PC-3 (cell line): ENCODE results near the gene CDK5RAP3. TPM values are rescaled to one million over a fixed set of nuclear protein-coding genes. Genes with fewer than 3 reads are reported as not detected.

Source experiments
- ATAC-seq: fragments of 200-7000 bp; cut with Tn5 transposase; 2 replicates; pipeline ENCODE4 v1.9.1; 2020; ENCODE audit warnings: mild to moderate bottlenecking, moderate library complexity
- BruUV-seq: library from RNA; stranded (reverse); fragments of 400-500 nt; replicated peaks from 2 replicates; lab custom pipeline; 2021; lab: Mats Ljungman, UMichigan
- CTCF ChIA-PET: fragments of 300-600 bp; sonication (Branson Sonifier 250); formaldehyde crosslinking; loops from one replicate; lab custom pipeline; 2022; ENCODE audit warnings: antibody characterized with exemption; lab: Charles Lee
- POLR2A ChIA-PET: fragments of 300-600 bp; sonication (Branson Sonifier 250); formaldehyde crosslinking; loops from one replicate; lab custom pipeline; 2022; ENCODE audit warnings: antibody characterized with exemption; ENCODE audit not compliant: unreplicated experiment; lab: Charles Lee
- DNase-seq: peaks from one replicate; pipeline ENCODE4 v3.0.0-alpha.2; 2015
- H2AFZ ChIP-seq: fragments of 300-600 bp; sonication (generic); 2 replicates; pipeline ENCODE4 v1.6.0; 2016; ENCODE audit warnings: antibody characterized with exemption, low read length
- H3F3A ChIP-seq: fragments of 300-600 bp; sonication (generic); one replicate; pipeline ENCODE4 v1.6.0; 2017; ENCODE audit warnings: antibody characterized with exemption, low read length, control low read depth, mild to moderate bottlenecking; ENCODE audit not compliant: unreplicated experiment
- H3K27ac ChIP-seq: fragments of 300-600 bp; sonication (generic); 2 replicates; pipeline ENCODE4 v1.5.1; 2016; ENCODE audit warnings: mild to moderate bottlenecking, low read length
- H3K27me3 ChIP-seq: fragments of 300-600 bp; sonication (generic); 2 replicates; pipeline ENCODE4 v1.6.1; 2016; ENCODE audit warnings: low read length, mixed read lengths
- H3K36me3 ChIP-seq: fragments of 300-600 bp; sonication (generic); 2 replicates; pipeline ENCODE4 v1.6.1; 2016; ENCODE audit warnings: low read depth, mixed run types, low read length, mixed read lengths
- H3K4me1 ChIP-seq: fragments of 300-600 bp; sonication (generic); 2 replicates; pipeline ENCODE4 v1.5.1; 2016; ENCODE audit warnings: low read length; ENCODE audit not compliant: insufficient read depth
- H3K4me2 ChIP-seq: fragments of 300-600 bp; sonication (generic); 2 replicates; pipeline ENCODE4 v1.6.0; 2016; ENCODE audit warnings: low read length
- H3K4me3 ChIP-seq: fragments of 300-600 bp; sonication (generic); 2 replicates; pipeline ENCODE4 v1.5.1; 2016; ENCODE audit warnings: mild to moderate bottlenecking, low read length, mixed read lengths
- H3K79me2 ChIP-seq: fragments of 300-600 bp; sonication (generic); 2 replicates; pipeline ENCODE4 v1.6.1; 2017; ENCODE audit warnings: low read length, mixed read lengths
- H3K9ac ChIP-seq: fragments of 300-600 bp; sonication (generic); 2 replicates; pipeline ENCODE4 v1.6.0; 2016; ENCODE audit warnings: mild to moderate bottlenecking, low read length
- H3K9me2 ChIP-seq: fragments of 300-600 bp; sonication (generic); replicated peaks from 2 replicates; pipeline ENCODE4 v1.6.1; 2016; ENCODE audit warnings: mixed run types, low read length, mixed read lengths
- H3K9me3 ChIP-seq: fragments of 300-600 bp; sonication (generic); 2 replicates; pipeline ENCODE4 v1.6.1; 2016; ENCODE audit warnings: low read length, mixed read lengths
- H4K20me1 ChIP-seq: fragments of 300-600 bp; sonication (generic); 2 replicates; pipeline ENCODE4 v1.6.1; 2016; ENCODE audit warnings: low read length, mixed read lengths
- CTCF ChIP-seq: fragments of 300-600 bp; sonication (generic); conservative IDR thresholded peaks from 2 replicates; pipeline ENCODE4 v1.5.1; 2017; ENCODE audit warnings: antibody characterized with exemption, low read depth, mild to moderate bottlenecking, low read length
- EZH2 ChIP-seq: fragments of 300-600 bp; sonication (generic); IDR thresholded peaks from one replicate; pipeline ENCODE4 v1.6.1; 2017; ENCODE audit warnings: antibody characterized with exemption, mild to moderate bottlenecking, low read length; ENCODE audit not compliant: unreplicated experiment
- EZH2phosphoT487 ChIP-seq: fragments of 300-600 bp; sonication (generic); IDR thresholded peaks from 2 replicates; pipeline ENCODE4 v1.6.1; 2018; ENCODE audit warnings: mild to moderate bottlenecking, antibody characterized with exemption, low read length, borderline replicate concordance
- intact Hi-C: fragments of 100-400 bp; cut with micrococcal nuclease; formaldehyde crosslinking; loops from 2 replicates; pipeline ENCODE4 v1.9.0; 2023
- total RNA-seq: library from RNA; depleted of rRNA; stranded (reverse); fragments of >200 nt; gene quantifications from 2 replicates; pipeline ENCODE4 v1.2.3, GENCODE V29; 2014

The CDK5RAP3 gene
- total RNA-seq, 1 experiment from 2014 or later: 193 TPM

- BruUV-seq: no TSS peak
- DNase-seq (no peak), ATAC-seq (no peak)
- Histone ChIP-seq H3K9ac (no peak overlapping the region), H3K79me2 (no peaks in the 10 kb centered on the region), H3K9me3 (no peaks in the 10 kb centered on the region), H3K4me3 (no peak overlapping the region), H3K9me2 (no peaks in the 10 kb centered on the region), H3K27ac (no peak overlapping the region), H3K27me3 (no peaks in the 10 kb centered on the region), H4K20me1 (no peaks in the 10 kb centered on the region), H3K4me1 (peaks cover 34% of the 10 kb centered on the region), H3K36me3 (no peaks in the 10 kb centered on the region), H2AFZ (no peak overlapping the region), H3F3A (no peaks in the 10 kb centered on the region), H3K4me2 (no peak overlapping the region)
- POLR2A ChIA-PET: no interaction called here
- intact Hi-C loops: no loop called here
- CTCF ChIA-PET: no interaction called here
- TF ChIP-seq EZH2 (no peak), CTCF (no peak), EZH2phosphoT487 (no peak)
These were observed 9.5 kb upstream of the CDK5RAP3 start for GRCh38 chr17:47961406-47961805.

GRCh38 chr17:47962901-47963300, 8.0 kb upstream of the CDK5RAP3 start:
- Histone ChIP-seq H3K4me3 (no peak overlapping the region), H3K79me2 (no peaks in the 10 kb centered on the region), H3K9me3 (no peaks in the 10 kb centered on the region), H4K20me1 (no peaks in the 10 kb centered on the region), H2AFZ (no peak overlapping the region), H3K27ac (no peak overlapping the region), H3K4me2 (no peak overlapping the region), H3K9me2 (no peaks in the 10 kb centered on the region), H3K36me3 (no peaks in the 10 kb centered on the region), H3K4me1 (peaks cover 30% of the 10 kb centered on the region), H3K9ac (no peak overlapping the region), H3F3A (no peaks in the 10 kb centered on the region), H3K27me3 (no peaks in the 10 kb centered on the region)
- TF ChIP-seq CTCF: no peak
- TF ChIP-seq EZH2phosphoT487: no peak
- no peak for TF ChIP-seq EZH2
- ChIA-PET CTCF (no interaction called here), POLR2A (no interaction called here)
- intact Hi-C loops: no loop called here
- ATAC-seq: no peak
- no peak for DNase-seq
- BruUV-seq: no TSS peak

GRCh38 chr17:47964856-47965255, 6.1 kb upstream of the CDK5RAP3 start:
- ChIA-PET CTCF (no interaction called here), POLR2A (no interaction called here)
- H3K36me3 ChIP-seq: no peaks in the 10 kb centered on the region
- DNase-seq (no peak), ATAC-seq (no peak)
- no peak overlapping the region for H2AFZ ChIP-seq
- TF ChIP-seq CTCF: no peak
- no peak for TF ChIP-seq EZH2
- no peak for TF ChIP-seq EZH2phosphoT487
- no peaks in the 10 kb centered on the region for H3K27me3 ChIP-seq
- intact Hi-C loops: no loop called here
- no peaks in the 10 kb centered on the region for H3F3A ChIP-seq
- H4K20me1 ChIP-seq: no peaks in the 10 kb centered on the region
- H3K9me3 ChIP-seq: no peaks in the 10 kb centered on the region
- H3K79me2 ChIP-seq: no peaks in the 10 kb centered on the region
- no TSS peak for BruUV-seq
- no peak overlapping the region for H3K9ac ChIP-seq
- H3K4me2 ChIP-seq: no peak overlapping the region
- H3K9me2 ChIP-seq: no peaks in the 10 kb centered on the region
- H3K4me1 ChIP-seq: peaks cover 33% of the 10 kb centered on the region
- H3K4me3 ChIP-seq: no peak overlapping the region
- no peak overlapping the region for H3K27ac ChIP-seq
